Kidney (tissue), 14 donors: ENCODE data around the gene MEIKIN. TPM values are rescaled to one million over a fixed set of nuclear protein-coding genes. Genes with fewer than 3 reads are reported as not detected.
A peak's percentile ranks its signal among the peaks of the same experiment; 100 is the strongest.

Experiments
- DNase-seq, 5 donors: peaks; one replicate each; pipeline ENCODE4 v3.0.0-alpha.2; 2013 to 2020
- FAIRE-seq: peaks from 2 replicates; lab custom pipeline; 2012; peaks lifted over from hg19 to GRCh38; lab: Jason Lieb, UNC
- H3K27ac ChIP-seq, 2 donors: one replicate each; pipeline ENCODE4 v1.7.0; 2013; ENCODE audit warnings: low read depth in 2 of 2, low read length in 2 of 2, inconsistent platforms in 1 of 2
- H3K27me3 ChIP-seq: one replicate; pipeline ENCODE4 v1.7.1; 2013; ENCODE audit warnings: low read length, inconsistent platforms; ENCODE audit not compliant: control insufficient read depth, insufficient read depth
- H3K36me3 ChIP-seq, 3 donors: one replicate each; pipeline versions ENCODE4 v1.7.0 to v1.7.1; 2013; ENCODE audit warnings: low read length in 3 of 3, control low read depth in 1 of 3, inconsistent platforms in 1 of 3; ENCODE audit not compliant: insufficient read depth in 3 of 3, control insufficient read depth in 2 of 3
- H3K4me1 ChIP-seq, 3 donors: one replicate each; pipeline versions ENCODE4 v1.7.0 to v1.7.1; 2013; ENCODE audit warnings: low read length in 3 of 3, inconsistent platforms in 1 of 3, low read depth in 1 of 3; ENCODE audit not compliant: control insufficient read depth in 2 of 3, insufficient read depth in 2 of 3
- H3K4me3 ChIP-seq, 3 donors: one replicate each; pipeline versions ENCODE4 v1.7.0 to v1.8.1; 2013; ENCODE audit warnings: low read length in 3 of 3, control low read depth in 1 of 3, inconsistent platforms in 1 of 3
- H3K9ac ChIP-seq, 3 donors: one replicate each; pipeline versions ENCODE4 v1.7.0 to v1.7.1; 2013; ENCODE audit warnings: low read length in 3 of 3, control low read depth in 1 of 3, inconsistent platforms in 1 of 3
- H3K9me3 ChIP-seq, 3 donors: one replicate each; pipeline versions ENCODE4 v1.7.0 to v1.7.1; 2013; ENCODE audit warnings: low read length in 3 of 3, control low read depth in 1 of 3, inconsistent platforms in 1 of 3; ENCODE audit not compliant: control insufficient read depth in 2 of 3, insufficient read depth in 1 of 3
- CTCF ChIP-seq: IDR thresholded peaks from 3 replicates; pipeline ENCODE4 v1.5.1; 2012; ENCODE audit warnings: mild to moderate bottlenecking, moderate library complexity, borderline replicate concordance; ENCODE audit not compliant: insufficient read depth; ENCODE audit errors: extremely low read depth
- intact Hi-C: fragments of 100-400 bp; cut with DNase I; formaldehyde crosslinking; loops from one replicate; pipeline ENCODE4 v1.11.1; 2022
- polyA plus RNA-seq: library from polyadenylated mRNA; stranded (reverse); fragments of 350-450 nt; fragmentation: Illumina TruSeq; extraction: RNeasy Lipid Tissue Mini Kit (QIAGEN cat#74804); gene quantifications from one replicate; pipeline ENCODE4 v1.2.3, GENCODE V29; 2014; ENCODE audit warnings: low read depth, low replicate concordance; ENCODE audit not compliant: insufficient read depth
- total RNA-seq: library from RNA; stranded (reverse); fragmentation: NEBNext Ultra II Directional; extraction: Animal tissue kit (Norgen Biotek cat#: 25700); gene quantifications from one replicate; pipeline ENCODE4 v1.2.1, GENCODE V29; 2021
- donor health status: control.
- donor health status: control.
- donor health status: control.
- donor health status: control.
- donor health status: control.
- donor health status: DM: yes; HTN: yes; CAD: no.
- donor health status: Normal renal cell carcinoma (clear cell type).

Gene MEIKIN
- total and polyA plus RNA-seq, 2 donors from 2014 or later: 0.63 TPM; not detected in 1

- no peaks in the 10 kb centered on the region for H3K9me3 ChIP-seq
- DNase-seq: no peak
- H3K9ac ChIP-seq: no peak overlapping the region
- intact Hi-C loops: no loop called here
- H3K27me3 ChIP-seq: no peaks in the 10 kb centered on the region
- H3K36me3 ChIP-seq: no peaks in the 10 kb centered on the region
- FAIRE-seq: no peak
- H3K27ac ChIP-seq: no peak overlapping the region
- no peak overlapping the region for H3K4me3 ChIP-seq
- H3K4me1 ChIP-seq: no peaks in the 10 kb centered on the region
- TF ChIP-seq CTCF: no peak
Measured at GRCh38 chr5:131950706-131951105, 5.2 kb upstream of the MEIKIN start.

GRCh38 chr5:131947445-131947844 lies 2.0 kb upstream of the MEIKIN start:
- Histone ChIP-seq H3K9ac (no peak overlapping the region), H3K27ac (no peak overlapping the region), H3K4me3 (no peak overlapping the region), H3K36me3 (no peaks in the 10 kb centered on the region), H3K4me1 (no peaks in the 10 kb centered on the region), H3K9me3 (no peaks in the 10 kb centered on the region), H3K27me3 (no peaks in the 10 kb centered on the region)
- TF ChIP-seq CTCF: no peak
- intact Hi-C loops: no loop called here
- DNase-seq: no peak
- no peak for FAIRE-seq

GRCh38 chr5:131944702-131945550 lies 537 bp downstream of the MEIKIN start:
- Histone ChIP-seq H3K36me3 (no peaks in the 10 kb centered on the region), H3K27me3 (no peaks in the 10 kb centered on the region), H3K27ac (no peak overlapping the region), H3K4me1 (no peaks in the 10 kb centered on the region), H3K9ac (no peak overlapping the region), H3K4me3 (no peak overlapping the region), H3K9me3 (no peaks in the 10 kb centered on the region)
- no peak for TF ChIP-seq CTCF
- intact Hi-C loops: no loop called here
- no peak for FAIRE-seq
- peak in 1 of 5 donors; percentile 60 for DNase-seq

GRCh38 chr5:131943916-131944315 lies 1.5 kb downstream of the MEIKIN start:
- TF ChIP-seq CTCF: no peak
- intact Hi-C loops: no loop called here
- no peaks in the 10 kb centered on the region for H3K27me3 ChIP-seq
- no peaks in the 10 kb centered on the region for H3K4me1 ChIP-seq
- no peak overlapping the region for H3K4me3 ChIP-seq
- H3K27ac ChIP-seq: no peak overlapping the region
- no peak for FAIRE-seq
- H3K9me3 ChIP-seq: no peaks in the 10 kb centered on the region
- H3K9ac ChIP-seq: no peak overlapping the region
- no peaks in the 10 kb centered on the region for H3K36me3 ChIP-seq
- DNase-seq: no peak
